ENCODE results near the gene GPC5.

GPC5 gene

DNA sequence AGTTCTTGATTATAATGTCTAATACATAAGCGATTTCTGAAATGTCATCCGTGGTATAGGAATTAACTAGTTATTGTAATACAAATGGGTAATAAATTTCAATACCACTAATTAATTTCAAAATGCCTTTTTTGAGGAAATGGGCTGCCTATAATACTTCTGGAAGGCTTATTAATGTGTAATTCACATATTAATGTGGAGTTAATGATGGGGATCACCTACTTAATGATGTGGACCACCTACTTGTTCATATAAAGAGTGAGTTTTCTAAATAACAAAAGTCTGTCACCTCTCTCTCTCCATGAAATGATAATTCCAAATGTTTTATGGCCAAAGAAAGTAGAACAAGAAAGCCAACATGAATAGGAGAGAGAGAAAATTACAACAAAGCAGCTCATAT is 914.4 kb downstream of the GPC5 start:
- DNase-seq = no peak

DNA sequence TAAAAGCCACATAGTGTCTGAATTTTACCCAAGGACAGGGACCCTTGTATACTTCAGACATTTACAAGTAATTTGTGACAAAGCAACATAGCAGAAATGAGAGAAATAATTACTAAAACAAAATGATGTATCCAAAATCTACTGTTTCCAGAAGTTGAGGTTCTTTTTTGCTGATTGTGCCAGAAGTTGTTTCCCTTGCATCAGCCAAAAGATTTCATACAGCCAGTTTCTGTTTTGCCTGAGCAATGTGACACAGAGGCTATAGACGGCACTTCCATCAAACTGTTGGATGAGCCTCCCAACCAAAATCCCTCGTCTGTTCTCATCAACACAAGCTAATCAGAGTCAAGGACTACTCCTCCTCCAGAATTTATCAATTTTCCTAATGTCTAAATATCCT is 915.0 kb downstream of the GPC5 start:
- no peak for DNase-seq

DNA sequence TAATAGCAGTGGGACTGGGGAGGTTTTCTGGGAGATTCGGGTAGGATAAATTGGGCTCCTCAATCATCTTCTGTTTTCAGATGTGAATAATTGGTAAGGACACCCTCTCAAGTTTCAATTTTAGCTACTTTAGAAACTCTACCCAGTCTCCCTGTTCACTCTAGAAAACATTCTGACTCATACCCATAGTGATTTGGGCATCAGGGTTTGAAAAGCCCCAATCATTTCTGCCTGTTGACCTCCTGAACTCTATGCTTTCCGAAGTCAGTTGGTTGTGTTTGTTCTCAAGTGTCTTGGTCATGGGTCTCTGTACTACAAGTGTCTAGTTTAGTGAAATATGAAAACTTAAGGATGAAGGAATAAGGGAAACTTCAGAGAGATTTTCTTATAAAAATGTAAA is 916.8 kb downstream of the GPC5 start:
- DNase-seq = no peak

DNA sequence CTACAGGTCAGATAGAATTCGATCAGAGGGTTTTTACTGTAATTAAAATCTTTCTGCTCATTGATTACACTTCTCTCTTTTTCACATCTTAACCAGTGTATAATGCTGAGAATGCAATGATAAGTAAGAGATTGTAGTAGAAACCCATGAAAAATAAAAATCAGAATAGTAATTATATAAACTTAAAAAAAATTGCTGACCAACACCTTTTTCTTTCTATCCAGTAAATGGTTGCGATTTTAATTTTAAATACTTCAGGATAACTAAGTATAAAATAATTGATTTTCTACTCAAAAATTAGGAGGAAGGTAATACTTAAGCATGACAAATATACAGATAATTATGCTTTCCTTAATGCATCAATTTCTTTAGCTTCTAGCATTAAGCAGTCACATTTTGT is 917.6 kb downstream of the GPC5 start:
- no peak for DNase-seq

DNA sequence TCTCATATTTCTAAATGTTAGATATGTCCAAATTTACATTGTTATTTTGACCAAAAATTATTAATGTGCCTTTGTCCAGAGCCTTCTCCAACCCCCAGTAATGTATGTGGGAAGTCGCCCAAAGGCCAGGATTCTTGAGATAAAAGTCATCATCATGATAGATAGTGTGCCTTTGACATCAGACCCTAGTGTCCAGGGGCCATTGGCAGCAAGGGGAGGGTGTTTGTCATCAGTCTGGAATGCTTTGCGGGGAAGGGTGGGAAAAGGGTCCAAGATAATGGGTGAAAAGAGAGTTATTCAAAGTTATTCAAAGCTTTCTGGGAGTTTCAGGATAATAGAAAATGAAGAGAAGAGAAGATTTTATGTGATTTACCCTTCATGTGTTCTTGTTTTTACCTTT is 918.6 kb downstream of the GPC5 start:
- no peak for DNase-seq

DNA sequence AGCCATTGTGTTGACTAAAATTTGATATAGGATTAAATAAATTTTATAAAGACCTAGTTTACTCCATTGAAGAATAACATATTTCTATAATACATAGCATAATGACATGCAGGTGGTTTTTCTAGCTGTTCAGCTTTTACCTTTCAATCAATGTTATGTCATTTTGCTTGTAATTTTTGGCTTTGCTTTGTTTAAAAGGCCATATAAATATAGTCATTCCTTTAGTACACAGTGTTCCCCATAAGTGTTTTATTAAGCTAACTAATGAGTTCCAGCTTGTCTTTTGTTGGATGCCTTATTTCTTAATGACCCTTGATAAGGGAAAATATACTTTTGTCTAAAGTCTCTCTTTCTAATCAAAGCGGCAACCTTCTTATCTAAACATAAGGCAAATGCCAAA is 921.9 kb downstream of the GPC5 start:
- DNase-seq = no peak

DNA sequence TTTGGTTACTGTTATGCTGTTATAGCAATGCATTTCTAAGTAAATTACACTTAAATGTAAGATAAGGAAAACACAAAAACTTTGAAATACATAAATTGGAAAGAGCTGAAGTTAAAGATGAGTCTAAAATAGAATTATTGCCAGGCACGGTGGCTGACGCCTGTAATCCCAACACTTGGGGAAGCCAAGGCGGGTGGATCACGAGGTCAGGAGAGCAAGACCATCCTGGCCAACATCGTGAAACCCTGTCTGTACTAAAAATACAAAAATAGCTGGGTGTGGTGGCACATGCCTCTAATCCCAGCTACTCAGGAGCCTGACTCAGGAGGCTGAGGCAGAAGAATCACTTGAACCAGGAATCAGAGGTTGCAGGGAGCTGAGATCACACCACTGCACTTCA is 922.8 kb downstream of the GPC5 start:
- no peak for DNase-seq

DNA sequence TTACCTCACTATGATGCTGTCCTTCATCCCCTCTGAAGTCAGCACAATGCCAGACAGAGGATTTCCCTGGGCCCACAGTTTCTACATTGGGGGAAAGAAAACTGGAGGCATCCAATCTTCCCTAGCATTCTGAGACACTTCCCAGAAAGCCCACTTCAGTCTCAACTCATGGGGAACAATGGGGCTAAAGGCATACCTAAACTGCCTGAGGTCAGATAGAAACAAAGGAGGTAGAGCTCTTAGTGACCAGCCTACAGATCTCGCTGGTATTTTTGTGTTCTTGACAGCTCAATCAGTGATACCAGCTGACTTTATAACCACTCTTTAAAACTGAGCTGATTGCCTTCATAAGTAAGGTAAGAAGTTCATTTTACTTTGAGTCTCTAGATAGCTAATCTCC is 947.2 kb downstream of the GPC5 start:
- no peak for DNase-seq

DNA sequence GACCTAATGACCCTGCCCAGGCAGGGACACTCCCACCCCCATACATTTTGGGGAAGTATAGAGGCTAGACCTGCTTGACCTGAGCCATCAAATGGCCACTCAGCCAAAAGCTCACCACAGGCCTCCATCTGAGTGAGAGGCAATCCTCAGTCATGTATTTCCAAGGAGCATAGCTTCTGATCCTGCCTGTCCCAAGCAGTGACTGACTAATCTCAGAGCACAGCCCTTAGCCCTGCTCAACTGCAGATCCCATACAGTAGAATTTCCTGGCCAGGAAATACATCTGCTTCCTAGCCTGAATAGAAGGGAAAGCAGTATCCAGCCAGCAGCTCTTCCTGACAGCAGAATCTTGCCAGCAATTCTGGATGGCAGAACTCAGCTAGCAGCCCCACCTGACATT is 947.6 kb downstream of the GPC5 start:
- DNase-seq = no peak

DNA sequence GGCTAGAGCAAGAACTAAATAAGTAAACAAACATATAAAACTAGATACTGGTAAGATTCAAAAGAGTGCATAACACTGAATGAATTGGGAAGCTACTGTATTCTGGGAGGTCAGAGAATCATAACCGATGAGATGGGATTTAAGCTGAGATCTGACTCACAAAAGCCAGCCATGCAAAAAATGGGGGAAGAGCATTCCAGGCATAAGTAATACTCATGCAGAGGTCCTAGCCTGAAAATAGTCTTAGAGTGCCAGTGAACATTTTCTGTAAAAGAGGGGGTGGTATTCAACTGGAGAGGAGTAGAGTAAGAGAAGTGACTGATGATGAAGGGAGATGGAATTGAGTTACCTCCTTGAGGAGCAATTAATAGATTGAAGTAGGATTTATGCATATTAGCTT is 956.2 kb downstream of the GPC5 start:
- no peak for DNase-seq

DNA sequence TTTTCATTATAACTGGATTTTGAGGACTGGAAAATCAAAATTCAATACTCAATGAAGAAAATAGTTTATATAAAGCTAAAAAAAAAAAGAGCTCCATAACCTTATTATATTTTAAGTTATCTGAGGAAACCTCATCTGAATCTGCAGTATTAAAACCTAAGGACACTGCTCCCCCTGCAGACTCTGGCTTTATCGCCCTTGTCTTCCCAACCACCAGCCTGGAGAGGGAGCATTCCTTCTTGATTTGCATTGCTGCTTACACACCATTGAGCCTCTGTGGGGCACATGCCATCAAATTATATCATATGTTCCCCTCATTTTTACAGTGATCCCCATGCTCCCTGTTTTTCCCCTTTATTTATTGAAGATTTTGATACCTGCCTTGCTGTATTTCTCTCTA is 956.8 kb downstream of the GPC5 start:
- no peak for DNase-seq

DNA sequence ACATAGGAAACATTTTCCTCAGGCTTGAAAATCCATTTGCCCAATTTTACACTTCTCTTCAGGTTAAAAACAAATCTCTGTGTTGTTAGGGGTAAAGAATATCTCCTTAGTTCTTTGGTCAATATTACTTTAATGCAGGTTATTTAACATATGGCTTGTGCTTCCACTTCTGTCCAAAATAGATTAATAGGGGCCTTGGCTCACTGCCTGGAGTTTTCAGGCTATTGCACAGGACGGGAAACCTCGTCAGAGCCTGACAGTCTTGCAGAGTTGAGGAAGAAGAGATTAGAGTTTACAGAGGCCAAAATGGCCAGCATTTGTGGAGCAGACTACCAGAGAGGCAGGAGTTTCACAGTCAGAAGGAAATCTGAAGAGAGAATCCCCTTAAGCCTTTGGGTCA is 964.3 kb downstream of the GPC5 start:
- no peak for DNase-seq

DNA sequence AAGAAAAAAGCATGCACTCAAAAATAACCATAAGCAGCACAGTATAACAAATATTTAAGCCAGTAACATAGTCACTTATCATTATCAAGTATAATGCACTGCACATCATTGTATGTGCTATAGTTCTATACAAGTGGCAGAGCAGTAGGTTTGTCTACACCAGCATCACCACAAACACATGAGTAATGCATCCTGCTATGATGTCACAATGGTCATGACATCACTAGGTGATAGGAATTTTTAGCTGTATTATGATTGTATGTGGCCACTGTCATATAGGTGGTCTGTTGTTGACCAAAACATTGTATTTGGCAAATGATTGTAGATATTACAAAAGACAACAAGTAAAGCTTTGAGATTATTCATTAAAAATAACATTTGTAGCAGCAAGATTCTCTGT is 967.5 kb downstream of the GPC5 start:
- no peak for DNase-seq

DNA sequence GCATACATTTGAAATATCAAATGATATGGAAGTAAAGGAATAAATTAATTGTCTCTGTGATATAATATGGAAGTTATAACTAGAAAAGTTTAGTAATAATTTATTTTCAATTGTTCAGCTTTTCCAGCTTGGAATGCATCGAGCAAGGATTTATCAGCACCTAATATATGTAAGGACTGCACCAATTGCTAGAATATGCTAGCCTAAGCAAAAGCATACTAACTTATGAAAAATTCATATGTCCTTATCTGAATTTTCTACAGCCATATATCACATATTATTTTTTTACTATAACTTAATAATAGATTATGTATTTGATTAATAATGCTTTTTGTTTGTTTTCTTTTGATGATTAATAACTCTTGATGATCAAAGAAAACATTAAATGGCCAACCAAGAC is 979.0 kb downstream of the GPC5 start:
- DNase-seq = no peak

DNA sequence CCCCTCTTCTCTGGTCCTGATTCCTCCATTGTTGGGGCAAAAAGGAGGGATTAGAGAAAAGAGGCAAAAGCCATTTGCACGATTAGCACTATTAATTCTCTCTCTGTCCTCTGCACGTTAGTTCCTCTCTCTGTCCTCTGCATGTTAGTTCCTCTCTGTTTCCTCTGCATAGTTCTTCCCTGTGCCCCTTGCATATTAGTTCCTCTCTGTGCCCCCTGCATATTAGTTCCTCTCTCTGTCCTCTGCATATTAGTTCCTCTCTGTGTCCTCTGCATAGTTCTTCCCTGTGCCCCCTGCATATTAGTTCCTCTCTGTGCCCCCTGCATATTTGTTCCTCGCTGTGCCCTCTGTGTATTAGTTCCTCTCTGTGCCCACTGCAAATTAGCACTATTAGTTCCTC is 981.0 kb downstream of the GPC5 start:
- no peak for DNase-seq

DNA sequence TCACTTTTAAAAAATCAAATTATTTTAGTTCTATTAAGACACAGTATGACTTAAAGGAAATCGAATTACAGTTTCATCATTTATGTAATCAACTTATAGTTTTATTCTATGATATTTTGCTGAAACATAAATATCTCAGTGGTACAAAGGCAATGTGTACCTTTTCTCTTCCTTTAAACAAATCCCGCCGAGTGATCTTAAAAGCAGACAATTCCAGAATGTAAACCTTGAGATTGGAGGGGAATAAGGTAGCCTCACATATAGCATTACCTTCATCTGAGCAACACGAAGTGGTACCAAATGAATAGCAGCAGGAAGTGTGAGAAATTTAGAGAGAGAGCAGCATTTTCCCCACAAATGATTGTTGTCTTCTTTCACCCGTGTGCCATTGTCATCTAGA is 986.0 kb downstream of the GPC5 start:
- DNase-seq = no peak

DNA sequence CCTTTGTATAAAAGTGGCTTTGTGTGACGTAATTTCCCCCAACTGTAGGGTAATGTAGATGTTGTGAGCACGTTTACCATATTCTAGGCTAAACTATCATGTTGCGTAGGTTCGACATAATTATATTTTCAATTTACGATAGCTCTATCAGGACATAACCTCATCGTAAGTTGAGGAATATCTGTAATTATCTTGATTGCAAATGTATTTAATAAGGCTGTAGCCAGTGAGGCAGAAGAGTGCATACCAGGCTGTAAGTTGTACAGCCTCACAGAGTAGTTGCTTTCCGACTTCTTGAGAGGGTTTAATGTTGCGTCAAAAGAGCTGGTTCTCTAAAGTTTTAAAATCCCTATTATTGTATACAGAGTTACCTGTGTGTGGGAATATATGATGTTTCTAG is 988.8 kb downstream of the GPC5 start:
- DNase-seq = no peak

DNA sequence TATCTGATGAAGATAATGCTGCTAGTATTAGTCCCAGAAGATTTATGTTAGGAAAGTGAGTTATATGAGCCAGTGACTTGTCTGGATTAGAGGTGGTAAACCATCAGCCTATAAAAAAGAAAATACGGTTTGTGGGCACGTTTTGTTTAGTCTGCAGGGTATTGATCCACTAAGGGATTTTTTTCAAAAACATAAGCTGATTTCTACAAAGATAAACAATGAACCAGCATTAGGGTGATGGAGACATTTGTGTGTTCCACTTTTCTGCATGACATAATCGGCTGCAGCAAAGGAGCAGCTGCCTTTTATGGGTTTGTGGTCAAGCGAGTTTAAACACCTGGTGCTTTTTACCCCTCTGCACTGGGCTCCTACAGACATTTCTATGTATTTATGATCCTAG is 991.8 kb downstream of the GPC5 start:
- DNase-seq = peak; percentile 99

DNA sequence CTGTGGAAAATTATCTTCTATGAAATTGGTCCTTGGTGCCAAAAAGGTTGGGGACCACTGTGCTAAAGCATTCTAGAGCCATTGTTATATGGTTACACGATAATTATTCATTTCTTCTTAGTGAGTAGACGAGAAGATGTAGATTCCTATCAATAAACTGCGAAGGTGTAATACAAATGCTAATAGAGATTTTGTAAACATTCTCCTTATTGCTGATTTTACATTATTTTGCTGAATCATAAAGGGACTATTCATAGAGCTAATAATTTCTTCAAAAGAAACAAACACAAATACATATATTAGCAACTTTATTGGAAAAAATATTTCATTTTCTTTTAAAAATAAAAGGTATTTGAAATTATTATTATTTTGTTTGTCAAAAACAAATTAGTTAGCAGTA is 1005.2 kb downstream of the GPC5 start:
- DNase-seq = no peak

DNA sequence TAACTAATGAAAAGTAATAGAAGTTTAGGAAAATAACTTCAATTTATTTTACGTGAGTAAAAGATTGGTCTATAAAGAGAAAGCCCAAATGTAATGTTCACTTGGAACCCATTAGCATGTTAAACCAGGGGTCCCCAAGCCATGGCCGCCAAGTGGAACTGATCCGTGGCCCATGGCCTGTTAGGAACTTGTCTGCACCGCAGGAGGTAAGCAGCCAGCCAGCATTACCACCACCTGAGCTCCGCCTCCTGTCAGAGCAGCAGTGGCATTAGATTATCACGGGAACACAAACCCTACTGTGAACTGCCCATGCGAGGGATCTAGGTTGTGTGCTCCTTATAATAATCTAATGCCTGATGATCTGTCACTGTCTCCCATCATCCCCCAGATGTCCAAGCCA is 1009.4 kb downstream of the GPC5 start:
- no peak for DNase-seq

DNA sequence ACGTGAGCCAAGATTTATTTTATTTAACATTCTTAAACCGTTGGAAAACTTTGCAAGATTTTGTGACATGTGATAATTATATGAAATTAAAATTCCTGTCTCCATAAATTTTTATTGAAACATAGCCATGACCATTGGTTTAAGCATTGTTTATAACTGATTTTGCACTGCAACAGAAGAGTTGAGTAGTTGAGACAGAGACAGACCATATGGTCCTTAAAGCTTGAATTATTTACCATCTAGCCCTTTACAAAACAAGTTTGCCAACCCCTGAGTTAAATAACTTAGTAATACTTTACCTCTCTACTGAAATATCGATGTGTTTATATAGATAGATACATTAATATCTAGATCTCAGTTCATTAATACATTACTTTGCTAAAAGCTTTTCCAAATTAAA is 1014.1 kb downstream of the GPC5 start:
- no peak for DNase-seq

DNA sequence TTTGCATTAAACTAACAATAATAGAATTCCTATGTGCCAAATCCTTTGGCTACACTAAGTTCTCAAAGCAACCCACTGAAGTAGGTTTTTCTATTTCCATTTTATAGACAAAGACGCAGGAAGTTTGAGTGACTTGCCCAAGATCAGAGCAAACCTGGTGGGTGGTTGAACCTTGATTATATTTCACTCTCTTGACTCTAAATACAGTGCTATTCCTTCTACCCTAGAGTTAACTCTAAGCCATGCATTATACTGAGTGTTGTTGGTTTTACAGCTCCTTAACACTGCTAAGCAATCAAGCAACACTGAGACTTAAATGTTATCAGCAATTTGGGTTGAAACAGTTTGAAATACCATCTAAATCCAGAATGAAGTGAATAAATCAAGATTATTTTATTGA is 1014.6 kb downstream of the GPC5 start:
- DNase-seq = no peak

DNA sequence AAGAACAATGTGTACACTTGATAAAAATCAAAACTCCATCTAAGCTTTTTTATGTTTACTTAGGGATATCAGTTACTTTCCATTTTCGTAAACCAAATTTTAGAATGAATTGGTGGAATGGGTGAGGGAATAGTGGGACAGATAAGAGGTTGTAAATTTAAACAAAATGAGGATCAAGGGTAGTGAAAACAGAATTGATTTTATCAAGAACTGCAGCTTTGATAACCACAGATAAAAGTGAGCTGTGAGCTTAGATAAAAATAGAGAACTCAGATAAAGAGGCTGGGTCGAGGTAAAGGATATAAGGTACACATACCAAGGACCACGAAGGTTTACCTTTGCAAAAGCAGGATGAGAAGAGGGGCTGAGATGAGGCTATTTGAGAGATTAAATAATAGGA is 1015.0 kb downstream of the GPC5 start:
- no peak for DNase-seq

DNA sequence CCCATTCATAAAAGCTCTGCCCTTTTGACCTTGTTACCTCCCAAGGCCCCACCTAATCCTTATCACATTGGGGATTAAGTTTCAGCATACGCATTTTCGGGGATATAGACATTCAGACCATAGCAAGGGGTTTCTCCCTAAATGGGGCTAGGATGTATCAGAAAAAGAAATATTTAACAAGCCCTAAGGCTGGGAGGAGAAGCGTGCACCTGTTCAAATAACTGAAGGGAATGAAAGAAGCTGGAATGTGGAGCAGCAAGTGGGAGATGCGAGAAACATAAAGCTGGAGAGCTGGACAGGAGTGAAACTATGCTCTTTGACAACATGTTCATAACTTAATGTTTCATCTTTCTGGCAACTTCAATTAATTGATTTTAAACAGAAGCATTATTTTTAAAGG is 1016.4 kb downstream of the GPC5 start:
- no peak for DNase-seq

DNA sequence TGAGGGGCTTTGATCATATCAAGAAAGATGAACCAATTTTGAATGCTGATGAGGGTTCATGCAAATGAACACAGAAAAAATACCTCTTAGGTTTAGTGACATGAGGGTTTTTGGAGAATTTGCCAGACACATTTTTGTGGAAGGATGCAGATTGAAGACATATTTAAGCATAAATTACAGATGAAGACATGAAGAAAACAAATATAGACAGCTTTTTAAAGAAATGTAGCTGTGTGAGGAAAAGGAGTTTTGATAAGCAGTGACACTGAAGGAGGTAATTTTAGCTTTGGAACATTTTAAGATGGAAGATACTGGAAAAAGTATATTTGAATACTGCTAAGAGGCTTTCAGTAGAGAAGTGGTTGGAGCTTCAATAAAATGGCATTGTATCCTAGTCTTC is 1017.4 kb downstream of the GPC5 start:
- no peak for DNase-seq

DNA sequence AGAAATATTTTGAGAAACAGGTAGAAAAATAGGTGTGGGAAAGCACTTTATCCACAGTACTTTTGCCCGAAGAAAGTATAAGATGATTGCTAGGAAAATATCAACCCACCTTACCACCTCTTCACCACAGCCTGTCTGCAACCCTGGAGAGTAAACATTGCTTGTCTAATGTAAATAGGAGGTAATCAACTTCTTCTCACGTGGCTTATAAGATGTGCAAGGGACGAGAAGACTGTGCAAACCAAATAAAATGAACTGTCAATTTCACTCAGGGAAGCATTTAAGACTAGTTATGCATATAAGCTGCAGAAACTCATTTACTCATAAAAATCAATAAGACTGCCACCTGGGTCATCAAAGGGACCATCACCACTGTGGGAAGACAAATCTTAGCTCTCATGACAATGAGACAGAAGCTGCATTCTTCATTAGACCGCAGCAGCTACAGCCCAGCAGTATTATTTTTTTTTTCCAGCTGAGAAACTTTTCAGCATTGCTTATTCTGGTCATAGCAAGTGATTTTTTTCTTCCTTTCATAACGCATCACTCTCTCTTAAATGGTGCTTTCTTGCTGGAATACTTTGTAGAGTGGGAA is 1020.5 kb downstream of the GPC5 start:
- DNase-seq = no peak
